Measurements from ENCODE around the gene GABRD. TPM values are rescaled to one million over a fixed set of nuclear protein-coding genes. Genes with fewer than 3 reads are reported as not detected.

GABRD gene
- total and polyA plus RNA-seq, 2 donors (not counting 3 experiments of a cell fraction or from before 2014, with no cell fraction given), result not detected

DNA sequence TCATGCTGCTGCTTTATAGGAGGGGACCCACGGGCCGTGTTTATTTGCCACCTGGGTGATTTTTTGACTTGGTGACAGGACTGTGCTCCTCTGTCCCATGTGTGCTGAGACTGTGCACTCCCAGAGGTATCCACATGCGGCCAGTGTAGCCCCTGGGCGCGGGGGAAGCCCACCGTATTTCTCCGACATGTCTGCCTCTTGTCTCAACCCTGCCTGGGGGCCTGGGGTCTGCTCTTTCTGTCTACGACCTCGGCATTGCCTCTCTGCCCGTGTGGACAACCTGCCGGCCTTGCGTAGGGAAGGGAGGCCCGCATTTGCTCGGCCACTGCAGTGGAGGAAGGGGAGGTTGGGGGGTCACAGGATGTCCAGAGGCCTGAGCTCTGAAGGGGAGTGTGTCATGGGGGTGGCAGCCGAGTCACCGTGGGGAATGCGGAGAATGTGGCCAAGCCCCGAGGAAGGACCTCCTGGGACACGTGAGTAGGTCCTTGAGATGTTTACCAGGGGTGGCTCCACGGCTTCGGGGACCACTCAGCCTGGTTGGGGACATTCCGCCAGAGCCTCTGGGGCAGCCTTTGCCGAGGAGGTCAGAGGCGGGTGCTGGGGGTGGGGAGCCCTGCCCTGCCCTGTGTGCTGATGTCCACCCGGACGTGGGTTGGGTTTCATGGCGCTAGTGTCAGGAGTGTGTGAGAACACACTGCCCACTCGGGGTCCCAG, 42.1 kb downstream of the GABRD start:
- POLR2A ChIA-PET, result no interaction called here
- no peak for DNase-seq (ENCODE audit: low read depth, low spot score)
- no TSS peak for BruUV-seq (replicated peaks)

More for the DNA sequence above, 42.1 kb downstream of the GABRD start:
- no peaks in the 10 kb centered on the region for H4K20me1 ChIP-seq (replicated peaks; ENCODE audit: control insufficient read depth, extremely low read depth, insufficient read depth, low read length)
- H2AFZ ChIP-seq (ENCODE audit: low read depth, low read length), result no peak overlapping the region
- H3K27me3 ChIP-seq (ENCODE audit: control insufficient read depth in 2 of 2, insufficient read depth in 2 of 2, low read length in 2 of 2), result no peaks in the 10 kb centered on the region
- FAIRE-seq, result no peak
- intact Hi-C loops (cut with micrococcal nuclease) (no loop called here), dilution Hi-C loops (cut with MboI; ENCODE audit: extremely low pct_ligation_motif_present, low sequenced_read_pairs) (no loop called here)
- TF ChIP-seq GATA2 (IDR thresholded peaks at IDR 0.05; ENCODE audit: insufficient read depth, insufficient read length, low read depth, low read length) (no peak), JUN (IDR thresholded peaks at IDR 0.05; ENCODE audit: borderline replicate concordance, insufficient read depth, insufficient read length, low read depth) (no peak), POLR2AphosphoS5 (IDR thresholded peaks at IDR 0.05; ENCODE audit: insufficient read depth, low read depth, low read length) (no peak), FOS (IDR thresholded peaks at IDR 0.05; ENCODE audit: borderline replicate concordance, insufficient read depth, low read length) (no peak), MYC (IDR thresholded peaks at IDR 0.05; ENCODE audit: low read depth, low read length) (no peak), POLR2A (IDR thresholded peaks at IDR 0.05; ENCODE audit: low read depth, low read length) (no peak), EZH2 (IDR thresholded peaks at IDR 0.05; ENCODE audit: borderline replicate concordance, low read depth, low read length, severe bottlenecking) (no peak)
- TF ChIP-seq, protein P1, sequence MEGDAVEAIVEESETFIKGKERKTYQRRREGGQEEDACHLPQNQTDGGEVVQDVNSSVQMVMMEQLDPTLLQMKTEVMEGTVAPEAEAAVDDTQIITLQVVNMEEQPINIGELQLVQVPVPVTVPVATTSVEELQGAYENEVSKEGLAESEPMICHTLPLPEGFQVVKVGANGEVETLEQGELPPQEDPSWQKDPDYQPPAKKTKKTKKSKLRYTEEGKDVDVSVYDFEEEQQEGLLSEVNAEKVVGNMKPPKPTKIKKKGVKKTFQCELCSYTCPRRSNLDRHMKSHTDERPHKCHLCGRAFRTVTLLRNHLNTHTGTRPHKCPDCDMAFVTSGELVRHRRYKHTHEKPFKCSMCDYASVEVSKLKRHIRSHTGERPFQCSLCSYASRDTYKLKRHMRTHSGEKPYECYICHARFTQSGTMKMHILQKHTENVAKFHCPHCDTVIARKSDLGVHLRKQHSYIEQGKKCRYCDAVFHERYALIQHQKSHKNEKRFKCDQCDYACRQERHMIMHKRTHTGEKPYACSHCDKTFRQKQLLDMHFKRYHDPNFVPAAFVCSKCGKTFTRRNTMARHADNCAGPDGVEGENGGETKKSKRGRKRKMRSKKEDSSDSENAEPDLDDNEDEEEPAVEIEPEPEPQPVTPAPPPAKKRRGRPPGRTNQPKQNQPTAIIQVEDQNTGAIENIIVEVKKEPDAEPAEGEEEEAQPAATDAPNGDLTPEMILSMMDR (IDR thresholded peaks at IDR 0.05; ENCODE audit: extremely low read depth in 1 of 2, insufficient read depth in 1 of 2, low read depth in 1 of 2, low read length in 2 of 2), result no peak
- TF ChIP-seq, protein P2, sequence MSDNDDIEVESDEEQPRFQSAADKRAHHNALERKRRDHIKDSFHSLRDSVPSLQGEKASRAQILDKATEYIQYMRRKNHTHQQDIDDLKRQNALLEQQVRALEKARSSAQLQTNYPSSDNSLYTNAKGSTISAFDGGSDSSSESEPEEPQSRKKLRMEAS (IDR thresholded peaks at IDR 0.05; ENCODE audit: insufficient read depth, insufficient read length), result no peak
- no peaks in the 10 kb centered on the region for H3K9me3 ChIP-seq (replicated peaks; ENCODE audit: control insufficient read depth, insufficient read depth, low read length)
- no peak overlapping the region for H3K4me3 ChIP-seq (replicated peaks in 1 of 3; ENCODE audit: insufficient read depth in 1 of 3, low read depth in 1 of 3, low read length in 3 of 3)
- H3K4me2 ChIP-seq (ENCODE audit: insufficient read depth, low read length), result no peak overlapping the region
- H3K79me2 ChIP-seq (ENCODE audit: control insufficient read depth, insufficient read depth, low read length), result no peaks in the 10 kb centered on the region
- no peaks in the 10 kb centered on the region for H3K36me3 ChIP-seq (ENCODE audit: control insufficient read depth in 2 of 2, extremely low read depth in 1 of 2, insufficient read depth in 2 of 2, low read length in 2 of 2)
- H3K4me1 ChIP-seq (ENCODE audit: control insufficient read depth, extremely low read depth, insufficient read depth, low read length), result no peaks in the 10 kb centered on the region
- CTCF ChIA-PET, result no interaction called here
- no peak overlapping the region for H3K27ac ChIP-seq (ENCODE audit: insufficient read depth, low read depth, low read length)
- H3K9me1 ChIP-seq (replicated peaks; ENCODE audit: control insufficient read depth, extremely low read depth, insufficient read depth, low read length), result no peaks in the 10 kb centered on the region
- no peak overlapping the region for H3K9ac ChIP-seq (replicated peaks; ENCODE audit: extremely low read depth, insufficient read depth, low read length)

All from endothelial cell of umbilical vein (primary cell).